CD4-positive, alpha-beta T cell treated with Interleukin-6 at 100 ng/mL for 8 hours (primary cell): ENCODE measurements around the gene FIG4.
"Not testable (repeated sequence)": the region's sequence is repeated elsewhere in the genome, so short reads cannot be mapped to it uniquely, and the experiment has no call there.

Experiments
- DNase-seq: peaks from one replicate; pipeline ENCODE4 v3.0.0-alpha.2; 2020; ENCODE audit warnings: mixed read lengths, low spot score

The FIG4 gene

GRCh38 chr6:109854541-109855308 is 163.6 kb downstream of the FIG4 start:
- DNase-seq = no peak

GRCh38 chr6:109855476-109856040 is 164.5 kb downstream of the FIG4 start:
- not testable (repeated sequence) for DNase-seq

GRCh38 chr6:109861946-109862345 is 170.8 kb downstream of the FIG4 start:
- no peak for DNase-seq

GRCh38 chr6:109864050-109864449 is 173.0 kb downstream of the FIG4 start:
- no peak for DNase-seq

GRCh38 chr6:109865968-109866367 is 174.9 kb downstream of the FIG4 start:
- DNase-seq = no peak

GRCh38 chr6:109867009-109867969 is 176.2 kb downstream of the FIG4 start:
- no peak for DNase-seq

- DNase-seq = no peak
Measured at GRCh38 chr6:109867970-109868358, 176.9 kb downstream of the FIG4 start.

GRCh38 chr6:109869398-109870088 is 178.4 kb downstream of the FIG4 start:
- DNase-seq = not testable (repeated sequence)

- DNase-seq = no peak
Measured at GRCh38 chr6:109870089-109870410, 179.0 kb downstream of the FIG4 start.

- DNase-seq = no peak
Measured at GRCh38 chr6:109872549-109872948, 181.5 kb downstream of the FIG4 start.

- no peak for DNase-seq
Measured at GRCh38 chr6:109872968-109873545, 182.0 kb downstream of the FIG4 start.

- DNase-seq = no peak
Measured at GRCh38 chr6:109874086-109874485, 183.0 kb downstream of the FIG4 start.

- no peak for DNase-seq
Measured at GRCh38 chr6:109874621-109875020, 183.5 kb downstream of the FIG4 start.
